SU-DHL-6 (cell line): ENCODE data around the gene SAMD1.

Source experiments
- H2AFZ ChIP-seq: fragments of 200-600 bp; sonication (generic); 2 replicates; pipeline ENCODE4 v1.6.1; 2014; ENCODE audit warnings: low read depth, mild to moderate bottlenecking, moderate library complexity, mixed read lengths, antibody characterized with exemption, low read length; ENCODE audit not compliant: severe bottlenecking
- H3F3A ChIP-seq: fragments of 200-600 bp; shearing (Covaris generic); 2 replicates; pipeline ENCODE4 v1.6.0; 2016; ENCODE audit warnings: antibody characterized with exemption, mild to moderate bottlenecking; ENCODE audit not compliant: insufficient read depth
- H3K27ac ChIP-seq: fragments of 200-600 bp; sonication (generic); 2 replicates; pipeline ENCODE4 v1.5.1; 2016; ENCODE audit warnings: low read depth, mild to moderate bottlenecking, low read length, moderate library complexity, mixed read lengths
- H3K27me3 ChIP-seq: fragments of 200-600 bp; sonication (generic), shearing (Covaris generic); 2 replicates; pipeline ENCODE4 v1.6.0; 2014; ENCODE audit warnings: mild to moderate bottlenecking, low read length
- H3K36me3 ChIP-seq: fragments of 200-600 bp; sonication (generic); 2 replicates; pipeline ENCODE4 v1.6.1; 2014; ENCODE audit warnings: mild to moderate bottlenecking, low read length, mixed read lengths
- H3K4me2 ChIP-seq: fragments of 300-600, 200-600 bp; shearing (Covaris generic), sonication (generic); 2 replicates; pipeline ENCODE4 v1.6.0; 2014; ENCODE audit warnings: low read length, low read depth, mild to moderate bottlenecking; ENCODE audit not compliant: poor library complexity, severe bottlenecking
- H3K4me3 ChIP-seq: fragments of 200-600 bp; sonication (generic); 2 replicates; pipeline ENCODE4 v1.5.1; 2014; ENCODE audit warnings: antibody characterized with exemption, low read length, mild to moderate bottlenecking, mixed read lengths; ENCODE audit not compliant: insufficient read depth, poor library complexity, severe bottlenecking
- H3K79me2 ChIP-seq: fragments of 200-600 bp; sonication (generic); 2 replicates; pipeline ENCODE4 v1.6.1; 2014; ENCODE audit warnings: mild to moderate bottlenecking, low read length, moderate library complexity; ENCODE audit not compliant: insufficient read depth
- H3K9ac ChIP-seq: fragments of 200-600 bp; sonication (generic); 2 replicates; pipeline ENCODE4 v1.7.0; 2014; ENCODE audit warnings: mild to moderate bottlenecking, low read length
- H3K9me2 ChIP-seq: fragments of 200-600 bp; sonication (generic); replicated peaks from 2 replicates; pipeline ENCODE4 v1.6.1; 2014; ENCODE audit warnings: low read length; ENCODE audit not compliant: insufficient read depth
- H3K9me3 ChIP-seq: fragments of 200-600 bp; sonication (generic); 2 replicates; pipeline ENCODE4 v1.6.1; 2014; ENCODE audit warnings: low read length, mixed read lengths; ENCODE audit not compliant: insufficient read depth
- H4K20me1 ChIP-seq: fragments of 200-600 bp; sonication (generic); 2 replicates; pipeline ENCODE4 v1.6.1; 2014; ENCODE audit warnings: low read depth, mild to moderate bottlenecking, antibody characterized with exemption, low read length, moderate library complexity, mixed read lengths
- CTCF ChIP-seq: fragments of 200-600 bp; sonication (generic); IDR thresholded peaks from one replicate; pipeline ENCODE4 v1.5.1; 2017; ENCODE audit warnings: antibody characterized with exemption, mild to moderate bottlenecking, low read length, moderate library complexity; ENCODE audit not compliant: insufficient read depth, poor library complexity, severe bottlenecking
- EZH2phosphoT487 ChIP-seq: fragments of 200-600 bp; sonication (generic), shearing (Covaris generic); conservative IDR thresholded peaks from 2 replicates; pipeline ENCODE4 v1.6.1; 2018; ENCODE audit warnings: mild to moderate bottlenecking, antibody characterized with exemption, low read length, moderate library complexity, mixed read lengths

SAMD1 gene

GRCh38 chr19:14116525-14116917 lies 26.0 kb upstream of the SAMD1 start:
- Histone ChIP-seq H3K9me3 (no peaks in the 10 kb centered on the region), H3K79me2 (peaks cover 30% of the 10 kb centered on the region), H3F3A (peaks cover 25% of the 10 kb centered on the region), H4K20me1 (0 out of 2 replicates have a peak, but pooled peaks cover 3% of the 10 kb centered on the region), H2AFZ (no peak overlapping the region), H3K9ac (peak overlapping the region; percentile 83), H3K27ac (no peak overlapping the region), H3K4me2 (peak overlapping the region; percentile 87), H3K36me3 (no peaks in the 10 kb centered on the region), H3K4me3 (peak overlapping the region; percentile 97), H3K9me2 (no peaks in the 10 kb centered on the region), H3K27me3 (no peaks in the 10 kb centered on the region)
- TF ChIP-seq CTCF, result no peak
- no peak for TF ChIP-seq EZH2phosphoT487

GRCh38 chr19:14115756-14116155 lies 25.2 kb upstream of the SAMD1 start:
- Histone ChIP-seq H3K9ac (peak overlapping the region; percentile 83; the same call in 1 of the 2 replicates), H3K36me3 (no peaks in the 10 kb centered on the region), H4K20me1 (0 out of 2 replicates have a peak, but pooled peaks cover 3% of the 10 kb centered on the region), H3K79me2 (peaks cover 32% of the 10 kb centered on the region), H3K4me3 (peak overlapping the region; percentile 97), H2AFZ (no peak overlapping the region), H3K27me3 (no peaks in the 10 kb centered on the region), H3F3A (peaks cover 20% of the 10 kb centered on the region), H3K9me3 (no peaks in the 10 kb centered on the region), H3K27ac (no peak overlapping the region), H3K9me2 (no peaks in the 10 kb centered on the region), H3K4me2 (peak overlapping the region; percentile 87)
- TF ChIP-seq CTCF (no peak), EZH2phosphoT487 (no peak)

- no peak overlapping the region for H3K9ac ChIP-seq
- TF ChIP-seq EZH2phosphoT487 (no peak), CTCF (peak; percentile 34)
- H2AFZ ChIP-seq, result no peak overlapping the region
Observed at GRCh38 chr19:14114854-14115253, 24.3 kb upstream of the SAMD1 start.

More at GRCh38 chr19:14114854-14115253, 24.3 kb upstream of the SAMD1 start:
- Histone ChIP-seq H3K36me3 (no peaks in the 10 kb centered on the region), H4K20me1 (0 out of 2 replicates have a peak, but pooled peaks cover 3% of the 10 kb centered on the region), H3K27ac (no peak overlapping the region), H3F3A (peaks cover 15% of the 10 kb centered on the region), H3K27me3 (no peaks in the 10 kb centered on the region), H3K4me3 (no peak overlapping the region), H3K9me2 (no peaks in the 10 kb centered on the region), H3K79me2 (peaks cover 34% of the 10 kb centered on the region), H3K9me3 (no peaks in the 10 kb centered on the region), H3K4me2 (peak overlapping the region; percentile 5)
